Caco-2 (cell line): ENCODE results near the gene CAMKMT. TPM values are rescaled to one million over a fixed set of nuclear protein-coding genes. Genes with fewer than 3 reads are reported as not detected.

Source experiments
- BruUV-seq: library from RNA; stranded (reverse); fragments of 400-500 nt; replicated peaks from 2 replicates; lab custom pipeline; 2021; lab: Mats Ljungman, UMichigan
- CTCF ChIA-PET: fragments of 300-600 bp; sonication (Branson Sonifier 250); formaldehyde crosslinking; loops from one replicate; lab custom pipeline; 2022; ENCODE audit warnings: antibody characterized with exemption; lab: Charles Lee
- POLR2A ChIA-PET: fragments of 300-600 bp; sonication (Branson Sonifier 250); formaldehyde crosslinking; loops from one replicate; lab custom pipeline; 2022; ENCODE audit warnings: antibody characterized with exemption; lab: Charles Lee
- DNase-seq, 2 experiments: peaks; one replicate each; pipeline versions ENCODE4 v3.0.0 to v3.0.0-alpha.2; 2020 to 2022
- H3K27me3 ChIP-seq: replicated peaks from 2 replicates; pipeline ENCODE4 v1.6.0; 2011; ENCODE audit warnings: low read length; ENCODE audit not compliant: control insufficient read depth, insufficient read depth
- H3K36me3 ChIP-seq: 2 replicates; pipeline ENCODE4 v1.5.1; 2011; ENCODE audit warnings: low read length; ENCODE audit not compliant: control insufficient read depth, insufficient read depth
- H3K4me1 ChIP-seq: fragments of 250-450 bp; sonication (Bioruptor Pico); 2 replicates; pipeline ENCODE4 v1.5.1; 2020; ENCODE audit warnings: mild to moderate bottlenecking
- H3K4me3 ChIP-seq: 2 replicates; pipeline ENCODE4 v1.5.1; 2011; ENCODE audit warnings: low read depth, mild to moderate bottlenecking, control low read depth, low read length
- H3K9me3 ChIP-seq: fragments of 250-450 bp; sonication (Bioruptor Pico); 2 replicates; pipeline ENCODE4 v1.5.1; 2020; ENCODE audit warnings: mild to moderate bottlenecking, moderate library complexity
- H3K27ac Mint-ChIP-seq: one replicate; pipeline ENCODE4 v1.8.0; 2022; ENCODE audit warnings: mixed read lengths; ENCODE audit not compliant: unreplicated experiment
- H3K27me3 Mint-ChIP-seq: one replicate; pipeline ENCODE4 v1.8.0; 2022; ENCODE audit warnings: mixed read lengths; ENCODE audit not compliant: insufficient read depth, unreplicated experiment
- H3K36me3 Mint-ChIP-seq: one replicate; pipeline ENCODE4 v1.8.0; 2022; ENCODE audit warnings: mild to moderate bottlenecking, mixed read lengths; ENCODE audit not compliant: insufficient read depth, unreplicated experiment
- H3K4me1 Mint-ChIP-seq: one replicate; pipeline ENCODE4 v1.8.0; 2022; ENCODE audit warnings: low read depth, mixed read lengths; ENCODE audit not compliant: unreplicated experiment
- H3K4me3 Mint-ChIP-seq: one replicate; pipeline ENCODE4 v1.8.0; 2022; ENCODE audit warnings: mild to moderate bottlenecking, moderate library complexity, mixed read lengths; ENCODE audit not compliant: unreplicated experiment
- H3K9me3 Mint-ChIP-seq: one replicate; pipeline ENCODE4 v1.8.0; 2022; ENCODE audit warnings: mixed read lengths; ENCODE audit not compliant: unreplicated experiment
- intact Hi-C: fragments of 100-400 bp; cut with micrococcal nuclease; formaldehyde crosslinking; loops from one replicate; pipeline ENCODE4 v1.10.0; 2022; ENCODE audit not compliant: unreplicated experiment
- total RNA-seq: library from RNA; stranded (reverse); gene quantifications from 2 replicates; pipeline ENCODE4 v1.2.3, GENCODE V29; 2022
- TF ChIP-seq, protein P1 (sequence below), 2 experiments: fragments of 200-600 bp in 1 of 2; IDR thresholded peaks; 1 replicate in 1 of 2; 2 replicates in 1 of 2; pipeline versions ENCODE4 v1.5.1 to v1.8.0; 2011 to 2022; ENCODE audit warnings: antibody characterized with exemption in 1 of 2, control low read depth in 1 of 2, inconsistent platforms in 1 of 2, low read depth in 1 of 2, low read length in 1 of 2, mild to moderate bottlenecking in 1 of 2, moderate library complexity in 1 of 2; ENCODE audit not compliant: insufficient read depth in 1 of 2, severe bottlenecking in 1 of 2, unreplicated experiment in 1 of 2

The CAMKMT gene
- total RNA-seq, 1 experiment from 2014 or later, result 25.2 TPM

- no TSS peak for BruUV-seq
- no peak overlapping the region for H3K27ac Mint-ChIP-seq
- Histone ChIP-seq H3K36me3 (no peaks in the 10 kb centered on the region; the same call in 1 of the 2 replicates), H3K27me3 (no peaks in the 10 kb centered on the region), H3K9me3 (no peaks in the 10 kb centered on the region), H3K4me1 (peaks cover 2% of the 10 kb centered on the region), H3K4me3 (no peak overlapping the region)
- ChIA-PET CTCF (no interaction called here), POLR2A (no interaction called here)
- peaks cover 4% of the 10 kb centered on the region for H3K4me1 Mint-ChIP-seq
- no peak overlapping the region for H3K4me3 Mint-ChIP-seq
- TF ChIP-seq, protein P1, sequence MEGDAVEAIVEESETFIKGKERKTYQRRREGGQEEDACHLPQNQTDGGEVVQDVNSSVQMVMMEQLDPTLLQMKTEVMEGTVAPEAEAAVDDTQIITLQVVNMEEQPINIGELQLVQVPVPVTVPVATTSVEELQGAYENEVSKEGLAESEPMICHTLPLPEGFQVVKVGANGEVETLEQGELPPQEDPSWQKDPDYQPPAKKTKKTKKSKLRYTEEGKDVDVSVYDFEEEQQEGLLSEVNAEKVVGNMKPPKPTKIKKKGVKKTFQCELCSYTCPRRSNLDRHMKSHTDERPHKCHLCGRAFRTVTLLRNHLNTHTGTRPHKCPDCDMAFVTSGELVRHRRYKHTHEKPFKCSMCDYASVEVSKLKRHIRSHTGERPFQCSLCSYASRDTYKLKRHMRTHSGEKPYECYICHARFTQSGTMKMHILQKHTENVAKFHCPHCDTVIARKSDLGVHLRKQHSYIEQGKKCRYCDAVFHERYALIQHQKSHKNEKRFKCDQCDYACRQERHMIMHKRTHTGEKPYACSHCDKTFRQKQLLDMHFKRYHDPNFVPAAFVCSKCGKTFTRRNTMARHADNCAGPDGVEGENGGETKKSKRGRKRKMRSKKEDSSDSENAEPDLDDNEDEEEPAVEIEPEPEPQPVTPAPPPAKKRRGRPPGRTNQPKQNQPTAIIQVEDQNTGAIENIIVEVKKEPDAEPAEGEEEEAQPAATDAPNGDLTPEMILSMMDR (IDR thresholded peaks at IDR 0.05; ENCODE audit: insufficient read depth in 1 of 2, low read depth in 1 of 2, low read length in 1 of 2, severe bottlenecking in 1 of 2, unreplicated experiment in 1 of 2), result no peak
- H3K27me3 Mint-ChIP-seq, result no peaks in the 10 kb centered on the region
- no peak for DNase-seq
- H3K9me3 Mint-ChIP-seq, result no peaks in the 10 kb centered on the region
- H3K36me3 Mint-ChIP-seq, result peaks cover 5% of the 10 kb centered on the region
- intact Hi-C loops, result no loop called here
Measured at GRCh38 chr2:44555700-44556099, 194.0 kb downstream of the CAMKMT start.

GRCh38 chr2:44559108-44559507 lies 197.4 kb downstream of the CAMKMT start:
- Mint-ChIP-seq H3K36me3 (peaks cover 5% of the 10 kb centered on the region), H3K4me1 (peaks cover 16% of the 10 kb centered on the region), H3K9me3 (no peaks in the 10 kb centered on the region), H3K4me3 (no peak overlapping the region), H3K27me3 (no peaks in the 10 kb centered on the region), H3K27ac (no peak overlapping the region)
- intact Hi-C loops, result no loop called here
- Histone ChIP-seq H3K4me1 (peaks cover 12% of the 10 kb centered on the region), H3K4me3 (no peak overlapping the region), H3K36me3 (no peaks in the 10 kb centered on the region; the same call in 1 of the 2 replicates), H3K27me3 (no peaks in the 10 kb centered on the region), H3K9me3 (no peaks in the 10 kb centered on the region)
- POLR2A ChIA-PET, result no interaction called here
- CTCF ChIA-PET, result no interaction called here
- no TSS peak for BruUV-seq
- DNase-seq, result no peak
- TF ChIP-seq, protein P1 (IDR thresholded peaks at IDR 0.05; ENCODE audit: insufficient read depth in 1 of 2, low read depth in 1 of 2, low read length in 1 of 2, severe bottlenecking in 1 of 2, unreplicated experiment in 1 of 2), result no peak

DNA sequence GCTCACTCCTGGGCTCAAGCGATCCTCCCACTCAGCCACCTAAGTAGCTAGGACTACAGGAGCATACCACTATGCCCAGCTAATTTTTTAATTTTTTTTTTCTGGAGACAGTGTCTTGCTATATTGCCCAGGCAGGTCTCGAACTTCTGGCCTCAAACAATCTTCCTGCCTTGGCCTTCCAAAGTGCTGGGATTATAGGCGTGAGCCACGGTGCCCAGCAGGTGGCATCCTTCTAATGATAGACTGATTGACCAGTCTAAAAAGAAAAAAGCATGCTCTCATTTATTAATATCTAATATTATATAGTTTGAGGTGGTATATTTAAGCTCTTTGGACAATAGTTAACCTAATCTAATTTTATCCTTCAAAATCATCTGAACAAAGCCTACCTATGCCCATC lies 198.6 kb downstream of the CAMKMT start:
- no TSS peak for BruUV-seq
- no peaks in the 10 kb centered on the region for H3K9me3 ChIP-seq
- ChIA-PET POLR2A (interaction anchor here (0.6 kb wide), 1 partner anchor 409 kb away, joined by 3 read pairs; no protein-coding TSS in a partner anchor), CTCF (interaction anchor here (0.6 to 1.0 kb wide), 3 partner anchors 16 to 712 kb away, joined by 3 read pairs; no protein-coding TSS in a partner anchor)
- Mint-ChIP-seq H3K27me3 (no peaks in the 10 kb centered on the region), H3K9me3 (no peaks in the 10 kb centered on the region), H3K4me1 (peaks cover 16% of the 10 kb centered on the region), H3K36me3 (peaks cover 5% of the 10 kb centered on the region), H3K27ac (peak overlapping the region; percentile 1), H3K4me3 (no peak overlapping the region)
- no peak overlapping the region for H3K4me3 ChIP-seq
- peaks cover 12% of the 10 kb centered on the region for H3K4me1 ChIP-seq
- TF ChIP-seq, protein P1 (IDR thresholded peaks at IDR 0.05; ENCODE audit: insufficient read depth in 1 of 2, low read depth in 1 of 2, low read length in 1 of 2, severe bottlenecking in 1 of 2, unreplicated experiment in 1 of 2), result peak; percentile 22 to 25
- peak; percentile 42 to 47 for DNase-seq
- no peaks in the 10 kb centered on the region; the same call in 1 of the 2 replicates for H3K36me3 ChIP-seq
- intact Hi-C loops, result loop anchor here (2.0 to 10.0 kb wide), 3 partner anchors 16 to 154 kb away; no protein-coding TSS in a partner anchor
- H3K27me3 ChIP-seq, result no peaks in the 10 kb centered on the region
